Activated T-helper 17 cell treated with anti-CD3 and anti-CD28 coated beads, Interleukin-2, amount 50 U/mL, for 72 hours (primary cell): ENCODE measurements around the gene GRK4. TPM values are rescaled to one million over a fixed set of nuclear protein-coding genes. Genes with fewer than 3 reads are reported as not detected.
A peak's percentile ranks its signal among the peaks of the same experiment; 100 is the strongest.

Experiments
- ATAC-seq: fragments of 150-1000 bp; cut with Tn5 transposase; replicated peaks from 2 replicates; pipeline ENCODE4 v1.10.0; 2021; ENCODE audit warnings: mild to moderate bottlenecking, moderate library complexity
- H3K27ac Mint-ChIP-seq: one replicate; pipeline ENCODE4 v1.8.0; 2022; ENCODE audit warnings: mixed read lengths
- H3K27me3 Mint-ChIP-seq: one replicate; pipeline ENCODE4 v1.8.0; 2022; ENCODE audit warnings: mixed read lengths
- H3K36me3 Mint-ChIP-seq: one replicate; pipeline ENCODE4 v1.8.0; 2022; ENCODE audit warnings: low read depth, mild to moderate bottlenecking, mixed read lengths
- H3K4me1 Mint-ChIP-seq: one replicate; pipeline ENCODE4 v1.8.0; 2022; ENCODE audit warnings: mixed read lengths
- H3K4me3 Mint-ChIP-seq: one replicate; pipeline ENCODE4 v1.8.0; 2022; ENCODE audit warnings: mild to moderate bottlenecking, mixed read lengths
- H3K9me3 Mint-ChIP-seq: one replicate; pipeline ENCODE4 v1.8.0; 2022; ENCODE audit warnings: mixed read lengths
- total RNA-seq, 2 donors: library from RNA; stranded (reverse); gene quantifications; one replicate each; pipeline ENCODE4 v1.2.3, GENCODE V29; 2022

GRK4 gene
- total RNA-seq, 2 donors from 2014 or later = 3.2 to 5.7 TPM

GRCh38 chr4:3036131-3036952 is 73.0 kb downstream of the GRK4 start:
- peaks cover 7% of the 10 kb centered on the region for H3K27me3 Mint-ChIP-seq
- H3K27ac Mint-ChIP-seq = no peak overlapping the region
- H3K4me1 Mint-ChIP-seq = peaks cover 15% of the 10 kb centered on the region
- no peaks in the 10 kb centered on the region for H3K9me3 Mint-ChIP-seq
- H3K4me3 Mint-ChIP-seq = peak overlapping the region; percentile 63
- no peaks in the 10 kb centered on the region for H3K36me3 Mint-ChIP-seq
- no peak for ATAC-seq

GRCh38 chr4:3037957-3038461 is 74.6 kb downstream of the GRK4 start:
- Mint-ChIP-seq H3K36me3 (no peaks in the 10 kb centered on the region), H3K4me1 (peaks cover 19% of the 10 kb centered on the region), H3K4me3 (peak overlapping the region; percentile 63), H3K9me3 (no peaks in the 10 kb centered on the region), H3K27ac (no peak overlapping the region), H3K27me3 (peaks cover 7% of the 10 kb centered on the region)
- ATAC-seq = peak; percentile 23

GRCh38 chr4:3039706-3040366 is 76.5 kb downstream of the GRK4 start:
- H3K27me3 Mint-ChIP-seq = peaks cover 7% of the 10 kb centered on the region

GRCh38 chr4:3040452-3041191 is 77.3 kb downstream of the GRK4 start:
- Mint-ChIP-seq H3K36me3 (no peaks in the 10 kb centered on the region), H3K4me3 (peak overlapping the region; percentile 82), H3K9me3 (no peaks in the 10 kb centered on the region), H3K4me1 (peaks cover 26% of the 10 kb centered on the region), H3K27ac (no peak overlapping the region), H3K27me3 (peaks cover 7% of the 10 kb centered on the region)
- ATAC-seq = no peak

More at GRCh38 chr4:3039706-3040366, 76.5 kb downstream of the GRK4 start:
- no peak overlapping the region for H3K4me3 Mint-ChIP-seq
- no peaks in the 10 kb centered on the region for H3K36me3 Mint-ChIP-seq
- ATAC-seq = no peak
- H3K27ac Mint-ChIP-seq = no peak overlapping the region
- peaks cover 19% of the 10 kb centered on the region for H3K4me1 Mint-ChIP-seq
- H3K9me3 Mint-ChIP-seq = no peaks in the 10 kb centered on the region

- Mint-ChIP-seq H3K27ac (peak overlapping the region; percentile 56), H3K4me1 (peaks cover 28% of the 10 kb centered on the region), H3K27me3 (peaks cover 7% of the 10 kb centered on the region), H3K9me3 (no peaks in the 10 kb centered on the region), H3K36me3 (no peaks in the 10 kb centered on the region), H3K4me3 (peak overlapping the region; percentile 82)
- ATAC-seq = peak; percentile 54
Measured at GRCh38 chr4:3041192-3042142, 78.1 kb downstream of the GRK4 start.

- H3K27ac Mint-ChIP-seq = peak overlapping the region; percentile 38
Measured at GRCh38 chr4:3042226-3042625, 78.9 kb downstream of the GRK4 start.

GRCh38 chr4:3043282-3044020 is 80.1 kb downstream of the GRK4 start:
- Mint-ChIP-seq H3K4me3 (no peak overlapping the region), H3K4me1 (peaks cover 18% of the 10 kb centered on the region), H3K9me3 (no peaks in the 10 kb centered on the region), H3K36me3 (no peaks in the 10 kb centered on the region), H3K27ac (no peak overlapping the region), H3K27me3 (no peaks in the 10 kb centered on the region)
- ATAC-seq = no peak

More at GRCh38 chr4:3042226-3042625, 78.9 kb downstream of the GRK4 start:
- Mint-ChIP-seq H3K36me3 (no peaks in the 10 kb centered on the region), H3K27me3 (peaks cover 6% of the 10 kb centered on the region), H3K9me3 (no peaks in the 10 kb centered on the region), H3K4me3 (peak overlapping the region; percentile 82), H3K4me1 (peaks cover 24% of the 10 kb centered on the region)
- no peak for ATAC-seq

- peaks cover 18% of the 10 kb centered on the region for H3K4me1 Mint-ChIP-seq
- H3K36me3 Mint-ChIP-seq = no peaks in the 10 kb centered on the region
- no peaks in the 10 kb centered on the region for H3K27me3 Mint-ChIP-seq
- peak; percentile 60 for ATAC-seq
- H3K9me3 Mint-ChIP-seq = no peaks in the 10 kb centered on the region
- peak overlapping the region; percentile 78 for H3K4me3 Mint-ChIP-seq
- peak overlapping the region; percentile 85 for H3K27ac Mint-ChIP-seq
Measured at GRCh38 chr4:3044870-3045819, 81.8 kb downstream of the GRK4 start.

GRCh38 chr4:3046162-3046561 is 82.8 kb downstream of the GRK4 start:
- Mint-ChIP-seq H3K27ac (peak overlapping the region; percentile 85), H3K27me3 (no peaks in the 10 kb centered on the region), H3K36me3 (no peaks in the 10 kb centered on the region), H3K9me3 (no peaks in the 10 kb centered on the region), H3K4me1 (peaks cover 18% of the 10 kb centered on the region), H3K4me3 (peak overlapping the region; percentile 78)
- no peak for ATAC-seq

- Mint-ChIP-seq H3K9me3 (no peaks in the 10 kb centered on the region), H3K4me3 (peak overlapping the region; percentile 78), H3K27ac (no peak overlapping the region), H3K4me1 (peaks cover 18% of the 10 kb centered on the region), H3K36me3 (no peaks in the 10 kb centered on the region), H3K27me3 (no peaks in the 10 kb centered on the region)
- ATAC-seq = no peak
Measured at GRCh38 chr4:3046623-3047022, 83.3 kb downstream of the GRK4 start.

- H3K4me1 Mint-ChIP-seq = peaks cover 14% of the 10 kb centered on the region
- peak; percentile 98 for ATAC-seq
Measured at GRCh38 chr4:3047464-3048286, 84.3 kb downstream of the GRK4 start.

More at GRCh38 chr4:3047464-3048286, 84.3 kb downstream of the GRK4 start:
- Mint-ChIP-seq H3K9me3 (no peaks in the 10 kb centered on the region), H3K4me3 (peak overlapping the region; percentile 78), H3K27ac (peak overlapping the region; percentile 68), H3K27me3 (no peaks in the 10 kb centered on the region), H3K36me3 (no peaks in the 10 kb centered on the region)
